ENCODE results near the gene LARP4B. TPM values are rescaled to one million over a fixed set of nuclear protein-coding genes. Genes with fewer than 3 reads are reported as not detected.

LARP4B gene
- polyA plus RNA-seq, 1 experiment = 33.5 TPM

DNA sequence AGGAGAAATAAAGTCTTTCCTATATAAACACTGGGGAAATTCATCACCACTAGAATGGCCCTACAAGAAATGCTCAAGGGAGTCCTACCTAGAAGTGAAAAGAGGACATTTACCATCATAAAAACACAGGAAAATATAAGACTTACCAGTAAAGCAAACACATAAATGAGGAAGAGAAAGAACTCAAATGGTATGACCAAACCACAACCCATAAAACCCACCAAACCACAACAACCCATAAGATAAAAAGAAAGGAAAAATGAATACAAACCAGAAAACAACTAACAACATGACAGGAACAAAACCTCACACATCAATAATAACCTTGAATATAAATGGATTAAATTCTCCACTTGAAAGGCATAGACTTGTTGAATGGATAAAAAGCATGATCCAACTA is 170.1 kb downstream of the LARP4B start:
- no peak for TF ChIP-seq CTCF (IDR thresholded peaks at IDR 0.05; ENCODE audit: low read depth, low read length)
- no peak overlapping the region for H3K27ac ChIP-seq (ENCODE audit: low read depth, low read length)
- peaks cover 6% of the 10 kb centered on the region for H3K27me3 ChIP-seq (ENCODE audit: control insufficient read depth, insufficient read depth, low read length)
- CTCF ChIA-PET = no interaction called here
- no peak for DNase-seq (ENCODE audit: low read depth, low spot score)
- H3K4me3 ChIP-seq (ENCODE audit: low read depth, low read length) = no peak overlapping the region
- H3K9me3 ChIP-seq (ENCODE audit: control insufficient read depth, insufficient read depth, low read length) = peaks cover 11% of the 10 kb centered on the region
- POLR2A ChIA-PET = no interaction called here

DNA sequence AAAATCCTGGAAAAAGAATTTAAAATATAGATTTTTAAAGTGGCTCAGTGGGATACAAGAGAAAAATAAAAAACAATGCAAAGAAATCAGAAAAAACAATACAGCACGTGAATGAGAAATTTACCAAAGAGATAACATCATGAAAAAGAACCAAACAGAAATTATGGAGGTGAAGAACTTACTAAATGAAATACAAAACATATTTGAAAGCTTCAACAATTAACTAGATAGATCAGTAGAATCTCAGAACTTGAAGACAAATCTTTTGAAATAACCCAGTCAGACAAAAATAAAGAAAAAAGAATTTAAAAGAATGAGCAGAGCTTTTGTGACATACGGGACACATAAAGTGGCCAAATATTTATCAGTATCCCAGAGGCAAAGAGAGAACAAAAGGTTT is 170.9 kb downstream of the LARP4B start:
- ChIA-PET POLR2A (no interaction called here), CTCF (no interaction called here)
- no peak for DNase-seq (ENCODE audit: low read depth, low spot score)
- peaks cover 11% of the 10 kb centered on the region for H3K9me3 ChIP-seq (ENCODE audit: control insufficient read depth, insufficient read depth, low read length)
- no peak overlapping the region for H3K4me3 ChIP-seq (ENCODE audit: low read depth, low read length)
- peaks cover 6% of the 10 kb centered on the region for H3K27me3 ChIP-seq (ENCODE audit: control insufficient read depth, insufficient read depth, low read length)
- TF ChIP-seq CTCF (IDR thresholded peaks at IDR 0.05; ENCODE audit: low read depth, low read length) = no peak
- no peak overlapping the region for H3K27ac ChIP-seq (ENCODE audit: low read depth, low read length)

GRCh38 chr10:759898-760477 is 171.5 kb downstream of the LARP4B start:
- no peak overlapping the region for H3K27ac ChIP-seq (ENCODE audit: low read depth, low read length)
- no peak for DNase-seq (ENCODE audit: low read depth, low spot score)

More at GRCh38 chr10:759898-760477, 171.5 kb downstream of the LARP4B start:
- no peak for TF ChIP-seq CTCF (IDR thresholded peaks at IDR 0.05; ENCODE audit: low read depth, low read length)
- POLR2A ChIA-PET = no interaction called here
- no peak overlapping the region for H3K4me3 ChIP-seq (ENCODE audit: low read depth, low read length)
- H3K9me3 ChIP-seq (ENCODE audit: control insufficient read depth, insufficient read depth, low read length) = peaks cover 11% of the 10 kb centered on the region
- H3K27me3 ChIP-seq (ENCODE audit: control insufficient read depth, insufficient read depth, low read length) = peaks cover 4% of the 10 kb centered on the region
- CTCF ChIA-PET = no interaction called here

Other genes with a start within 250 kb of the LARP4B start
- 9.6 and 12.9 TPM in 2 replicates for gene DIP2C, start 242.0 kb downstream of the LARP4B start, polyA plus RNA-seq (2011; rRNA removed)
- 33.4 and 34.9 TPM in 2 replicates for gene GTPBP4, start 56.7 kb upstream of the LARP4B start, polyA plus RNA-seq (2011; rRNA removed)
- gene IDI2, start 94.2 kb upstream of the LARP4B start, polyA plus RNA-seq (2011; rRNA removed) = not detected in 2 replicates
- 29.4 and 37.6 TPM in 2 replicates for gene IDI1, start 117.4 kb upstream of the LARP4B start, polyA plus RNA-seq (2011; rRNA removed)
- gene WDR37, start 124.7 kb upstream of the LARP4B start, polyA plus RNA-seq (2011; rRNA removed) = 15.0 and 16.0 TPM in 2 replicates

All from AG04450 (cell line).